Loucy (cell line): ENCODE data around the gene PPARA.

ENCODE experiments used
- H2AFZ ChIP-seq: fragments of 200-600 bp; sonication (generic); 2 replicates; pipeline ENCODE4 v1.6.0; 2016; ENCODE audit warnings: antibody characterized with exemption, mild to moderate bottlenecking, low read length, moderate library complexity
- H3F3A ChIP-seq: fragments of 200-600 bp; 2 replicates; pipeline ENCODE4 v1.6.0; 2016; ENCODE audit warnings: antibody characterized with exemption, low read depth, mild to moderate bottlenecking
- H3K27me3 ChIP-seq: fragments of 200-600 bp; sonication (generic); 2 replicates; pipeline ENCODE4 v1.6.1; 2014; ENCODE audit warnings: low read length, mild to moderate bottlenecking; ENCODE audit not compliant: insufficient read depth, poor library complexity, severe bottlenecking
- H3K36me3 ChIP-seq: fragments of 200-600 bp; sonication (generic); 2 replicates; pipeline ENCODE4 v1.6.1; 2016; ENCODE audit warnings: low read length; ENCODE audit not compliant: insufficient read depth
- H3K4me1 ChIP-seq: fragments of 200-600 bp; sonication (generic); 2 replicates; pipeline ENCODE4 v1.5.1; 2014; ENCODE audit warnings: low read length, mild to moderate bottlenecking; ENCODE audit not compliant: insufficient read depth, poor library complexity, severe bottlenecking
- H3K4me2 ChIP-seq: fragments of 200-600 bp; sonication (generic); 2 replicates; pipeline ENCODE4 v1.6.0; 2014; ENCODE audit warnings: antibody characterized with exemption, low read length, low read depth, mild to moderate bottlenecking; ENCODE audit not compliant: poor library complexity, severe bottlenecking
- H3K4me3 ChIP-seq: fragments of 200-600 bp; sonication (generic); 2 replicates; pipeline ENCODE4 v1.5.1; 2014; ENCODE audit warnings: low read length, mild to moderate bottlenecking, mixed read lengths; ENCODE audit not compliant: poor library complexity, severe bottlenecking
- H3K79me2 ChIP-seq: fragments of 200-600 bp; sonication (generic); 2 replicates; pipeline ENCODE4 v1.6.1; 2014; ENCODE audit warnings: low read length; ENCODE audit not compliant: insufficient read depth
- H3K9ac ChIP-seq: fragments of 200-600 bp; sonication (generic); 2 replicates; pipeline ENCODE4 v1.6.0; 2014; ENCODE audit warnings: mild to moderate bottlenecking, low read depth, low read length, moderate library complexity; ENCODE audit not compliant: poor library complexity, severe bottlenecking
- H3K9me2 ChIP-seq: fragments of 200-600 bp; sonication (generic); replicated peaks from 2 replicates; pipeline ENCODE4 v1.6.1; 2016; ENCODE audit warnings: low read depth, low read length, mixed read lengths
- H3K9me3 ChIP-seq: fragments of 200-600 bp; sonication (generic); 2 replicates; pipeline ENCODE4 v1.6.1; 2014; ENCODE audit warnings: mild to moderate bottlenecking, antibody characterized with exemption, low read length, low read depth; ENCODE audit not compliant: insufficient read depth
- H4K20me1 ChIP-seq: fragments of 200-600 bp; sonication (generic); 2 replicates; pipeline ENCODE4 v1.6.0; 2014; ENCODE audit warnings: antibody characterized with exemption, low read length, mild to moderate bottlenecking; ENCODE audit not compliant: insufficient read depth, poor library complexity, severe bottlenecking
- CTCF ChIP-seq: fragments of 200-600 bp; sonication (generic); conservative IDR thresholded peaks from 2 replicates; pipeline ENCODE4 v1.5.1; 2014; ENCODE audit warnings: mild to moderate bottlenecking, antibody characterized with exemption, low read length
- EZH2phosphoT487 ChIP-seq: fragments of 200-600 bp; IDR thresholded peaks from 2 replicates; pipeline ENCODE4 v1.6.1; 2018; ENCODE audit warnings: antibody characterized with exemption, mild to moderate bottlenecking, moderate library complexity, borderline replicate concordance

PPARA gene

GRCh38 chr22:46109474-46110003 lies 40.8 kb upstream of the PPARA start:
- H3K79me2 ChIP-seq, result 0 out of 2 replicates have a peak, but pooled peaks cover 12% of the 10 kb centered on the region
- no peaks in the 10 kb centered on the region for H3F3A ChIP-seq
- no peaks in the 10 kb centered on the region for H3K9me2 ChIP-seq
- peaks cover 84% of the 10 kb centered on the region; the same call in 1 of the 2 replicates for H3K36me3 ChIP-seq
- H3K4me1 ChIP-seq, result no peaks in the 10 kb centered on the region
- TF ChIP-seq CTCF (no peak), EZH2phosphoT487 (no peak)
- H2AFZ ChIP-seq, result no peak overlapping the region
- H3K4me2 ChIP-seq, result no peak overlapping the region
- H3K9ac ChIP-seq, result no peak overlapping the region
- peaks cover 27% of the 10 kb centered on the region for H4K20me1 ChIP-seq
- H3K27me3 ChIP-seq, result no peaks in the 10 kb centered on the region
- no peak overlapping the region for H3K4me3 ChIP-seq
- H3K9me3 ChIP-seq, result no peaks in the 10 kb centered on the region

GRCh38 chr22:46110215-46110614 lies 40.1 kb upstream of the PPARA start:
- no peak overlapping the region for H3K4me2 ChIP-seq
- H3F3A ChIP-seq, result no peaks in the 10 kb centered on the region

GRCh38 chr22:46111645-46112306 lies 38.5 kb upstream of the PPARA start:
- Histone ChIP-seq H3F3A (no peaks in the 10 kb centered on the region), H2AFZ (no peak overlapping the region), H3K27me3 (no peaks in the 10 kb centered on the region), H3K79me2 (0 out of 2 replicates have a peak, but pooled peaks cover 4% of the 10 kb centered on the region), H3K9me2 (no peaks in the 10 kb centered on the region), H3K4me3 (no peak overlapping the region), H4K20me1 (peaks cover 26% of the 10 kb centered on the region), H3K4me2 (no peak overlapping the region), H3K4me1 (peaks cover 2% of the 10 kb centered on the region), H3K9ac (no peak overlapping the region), H3K36me3 (peaks cover 61% of the 10 kb centered on the region; the same call in 1 of the 2 replicates), H3K9me3 (no peaks in the 10 kb centered on the region)
- no peak for TF ChIP-seq EZH2phosphoT487
- no peak for TF ChIP-seq CTCF

More at GRCh38 chr22:46110215-46110614, 40.1 kb upstream of the PPARA start:
- Histone ChIP-seq H3K9ac (no peak overlapping the region), H3K9me2 (no peaks in the 10 kb centered on the region), H3K79me2 (0 out of 2 replicates have a peak, but pooled peaks cover 8% of the 10 kb centered on the region), H3K9me3 (no peaks in the 10 kb centered on the region), H3K36me3 (peaks cover 77% of the 10 kb centered on the region; the same call in 1 of the 2 replicates), H3K27me3 (no peaks in the 10 kb centered on the region), H4K20me1 (peaks cover 27% of the 10 kb centered on the region), H2AFZ (no peak overlapping the region), H3K4me1 (no peaks in the 10 kb centered on the region), H3K4me3 (no peak overlapping the region)
- TF ChIP-seq EZH2phosphoT487 (no peak), CTCF (no peak)
